GM13976 (cell line): ENCODE results near the gene PABPC3.

Experiments used
- DNase-seq: peaks from one replicate; pipeline ENCODE4 v3.0.0; 2012; ENCODE audit warnings: low spot score
- in situ Hi-C: fragments of 300-500 bp; cut with MboI; formaldehyde crosslinking; loops from one replicate; pipeline ENCODE4 v1.12.0; 2022; ENCODE audit warnings: low sequenced_read_pairs, mixed read lengths, inconsistent platforms; ENCODE audit not compliant: unreplicated experiment
- TF ChIP-seq, protein P1 (sequence below): IDR thresholded peaks from 2 replicates; pipeline ENCODE4 v1.5.1; 2012; ENCODE audit warnings: borderline replicate concordance, mild to moderate bottlenecking; ENCODE audit not compliant: insufficient read depth; ENCODE audit errors: extremely low read depth, missing control alignments, control extremely low read depth

PABPC3 gene

GRCh38 chr13:25130944-25131343 is 35.0 kb downstream of the PABPC3 start:
- TF ChIP-seq, protein P1, sequence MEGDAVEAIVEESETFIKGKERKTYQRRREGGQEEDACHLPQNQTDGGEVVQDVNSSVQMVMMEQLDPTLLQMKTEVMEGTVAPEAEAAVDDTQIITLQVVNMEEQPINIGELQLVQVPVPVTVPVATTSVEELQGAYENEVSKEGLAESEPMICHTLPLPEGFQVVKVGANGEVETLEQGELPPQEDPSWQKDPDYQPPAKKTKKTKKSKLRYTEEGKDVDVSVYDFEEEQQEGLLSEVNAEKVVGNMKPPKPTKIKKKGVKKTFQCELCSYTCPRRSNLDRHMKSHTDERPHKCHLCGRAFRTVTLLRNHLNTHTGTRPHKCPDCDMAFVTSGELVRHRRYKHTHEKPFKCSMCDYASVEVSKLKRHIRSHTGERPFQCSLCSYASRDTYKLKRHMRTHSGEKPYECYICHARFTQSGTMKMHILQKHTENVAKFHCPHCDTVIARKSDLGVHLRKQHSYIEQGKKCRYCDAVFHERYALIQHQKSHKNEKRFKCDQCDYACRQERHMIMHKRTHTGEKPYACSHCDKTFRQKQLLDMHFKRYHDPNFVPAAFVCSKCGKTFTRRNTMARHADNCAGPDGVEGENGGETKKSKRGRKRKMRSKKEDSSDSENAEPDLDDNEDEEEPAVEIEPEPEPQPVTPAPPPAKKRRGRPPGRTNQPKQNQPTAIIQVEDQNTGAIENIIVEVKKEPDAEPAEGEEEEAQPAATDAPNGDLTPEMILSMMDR: no peak
- in situ Hi-C loops: no loop called here
- DNase-seq: no peak

- in situ Hi-C loops: no loop called here
- no peak for DNase-seq
Measured at GRCh38 chr13:25131881-25132420, 36.0 kb downstream of the PABPC3 start.

DNA sequence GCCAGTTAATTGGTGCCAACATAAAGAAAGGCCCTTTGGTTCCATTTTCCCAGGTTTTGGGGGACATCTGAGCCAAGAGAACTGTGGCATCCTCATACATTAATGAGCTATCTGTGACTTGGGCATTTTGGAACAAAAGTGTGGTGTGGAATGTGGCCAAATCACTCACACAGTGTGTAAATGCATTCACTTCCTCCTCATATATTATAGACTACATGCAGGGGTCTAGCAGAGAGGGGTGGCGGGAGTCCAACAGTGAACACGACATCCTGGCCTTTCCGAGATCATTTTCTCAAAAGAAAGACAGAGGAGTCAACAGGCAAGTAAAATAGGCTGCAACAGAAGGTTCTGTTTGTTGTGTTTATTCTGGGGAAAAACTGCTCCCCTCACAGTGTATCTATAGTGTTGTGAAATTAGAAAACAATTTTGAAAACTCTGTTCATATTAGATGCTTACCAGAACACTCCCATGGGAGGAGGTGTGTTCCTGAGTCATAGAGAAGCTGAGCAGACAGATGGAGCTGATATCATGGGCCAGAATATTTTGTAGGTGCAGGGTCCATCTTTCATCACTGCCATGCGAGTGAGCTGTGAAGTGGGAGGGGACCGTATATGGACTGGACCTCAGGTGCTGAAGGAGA is 36.9 kb downstream of the PABPC3 start:
- in situ Hi-C loops: no loop called here
- DNase-seq: no peak
- TF ChIP-seq, protein P1: no peak

More at GRCh38 chr13:25131881-25132420, 36.0 kb downstream of the PABPC3 start:
- TF ChIP-seq, protein P1: no peak

- TF ChIP-seq, protein P1: no peak
- no peak for DNase-seq
- in situ Hi-C loops: no loop called here
Measured at GRCh38 chr13:25135896-25136295, 40.0 kb downstream of the PABPC3 start.

DNA sequence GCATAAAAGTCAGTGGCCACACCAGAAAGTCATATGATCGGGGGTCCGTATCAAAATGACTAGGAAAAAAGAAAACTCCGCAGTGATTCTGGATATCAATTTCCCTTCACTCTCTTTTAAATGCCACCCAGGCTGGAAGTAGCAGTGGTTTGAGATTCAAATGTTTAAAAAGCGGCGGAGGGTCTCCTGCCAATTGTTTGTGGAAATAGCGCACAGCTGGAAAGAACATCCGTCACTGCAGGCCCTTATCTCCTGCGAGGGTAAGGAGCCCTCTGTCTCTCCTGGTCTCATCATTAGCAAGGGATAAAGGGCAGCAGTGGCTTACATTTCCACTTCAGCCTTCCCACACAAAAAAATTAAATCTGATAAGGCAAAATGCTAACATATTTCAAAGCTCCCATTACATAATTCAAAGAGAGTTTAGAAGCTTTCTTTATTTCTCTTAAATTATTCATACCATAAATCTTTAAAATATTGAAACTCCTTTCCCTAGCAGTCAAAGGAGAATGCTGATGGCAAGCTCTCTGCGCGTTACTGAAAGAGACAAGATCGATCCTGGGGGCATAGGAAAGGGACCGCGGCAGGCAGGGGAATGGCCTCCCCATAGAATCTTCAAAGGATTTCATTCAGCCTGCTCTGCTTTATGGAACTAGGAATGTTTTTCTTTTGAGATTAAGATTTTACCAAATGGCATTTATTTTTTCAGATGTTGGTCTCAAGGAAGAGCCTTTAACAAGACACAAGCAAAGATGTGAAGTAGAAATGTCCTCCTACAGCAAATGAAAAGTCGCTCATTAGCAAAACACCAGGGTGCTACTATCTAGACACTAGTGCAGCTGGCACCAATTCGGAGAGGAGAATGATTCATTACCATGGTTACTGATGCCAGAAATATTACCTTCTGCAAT is 41.2 kb downstream of the PABPC3 start:
- TF ChIP-seq, protein P1: no peak
- DNase-seq: no peak
- in situ Hi-C loops: no loop called here

GRCh38 chr13:25137788-25138115 is 41.8 kb downstream of the PABPC3 start:
- DNase-seq: no peak
- in situ Hi-C loops: no loop called here
- TF ChIP-seq, protein P1: no peak
